Measurements from ENCODE around the gene STUM.

DNA sequence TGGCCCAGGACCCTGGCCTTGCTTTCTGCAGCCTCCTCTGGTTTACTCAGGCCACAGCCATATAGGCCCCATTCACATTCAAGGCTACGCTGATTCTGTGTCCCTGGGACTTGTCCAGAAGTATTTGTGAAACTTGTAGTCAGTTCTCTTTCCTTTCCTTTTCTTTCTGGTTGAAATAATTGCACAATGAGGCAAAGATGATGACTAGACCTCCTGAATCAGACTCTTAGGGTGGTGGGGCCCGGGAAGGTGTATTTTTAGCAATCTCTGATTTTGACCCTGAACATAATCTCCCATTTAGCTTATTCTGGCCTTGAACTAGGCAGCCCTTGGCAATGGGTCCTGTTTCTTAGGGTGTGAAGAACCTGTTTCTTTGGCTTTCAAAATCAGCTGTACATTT lies 39.9 kb downstream of the STUM start:
- TF ChIP-seq, protein P1, sequence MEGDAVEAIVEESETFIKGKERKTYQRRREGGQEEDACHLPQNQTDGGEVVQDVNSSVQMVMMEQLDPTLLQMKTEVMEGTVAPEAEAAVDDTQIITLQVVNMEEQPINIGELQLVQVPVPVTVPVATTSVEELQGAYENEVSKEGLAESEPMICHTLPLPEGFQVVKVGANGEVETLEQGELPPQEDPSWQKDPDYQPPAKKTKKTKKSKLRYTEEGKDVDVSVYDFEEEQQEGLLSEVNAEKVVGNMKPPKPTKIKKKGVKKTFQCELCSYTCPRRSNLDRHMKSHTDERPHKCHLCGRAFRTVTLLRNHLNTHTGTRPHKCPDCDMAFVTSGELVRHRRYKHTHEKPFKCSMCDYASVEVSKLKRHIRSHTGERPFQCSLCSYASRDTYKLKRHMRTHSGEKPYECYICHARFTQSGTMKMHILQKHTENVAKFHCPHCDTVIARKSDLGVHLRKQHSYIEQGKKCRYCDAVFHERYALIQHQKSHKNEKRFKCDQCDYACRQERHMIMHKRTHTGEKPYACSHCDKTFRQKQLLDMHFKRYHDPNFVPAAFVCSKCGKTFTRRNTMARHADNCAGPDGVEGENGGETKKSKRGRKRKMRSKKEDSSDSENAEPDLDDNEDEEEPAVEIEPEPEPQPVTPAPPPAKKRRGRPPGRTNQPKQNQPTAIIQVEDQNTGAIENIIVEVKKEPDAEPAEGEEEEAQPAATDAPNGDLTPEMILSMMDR (IDR thresholded peaks at IDR 0.05), result no peak
- no peak for TF ChIP-seq POLR2A (IDR thresholded peaks at IDR 0.05)
- no peak for TF ChIP-seq POLR2AphosphoS5 (IDR thresholded peaks at IDR 0.05)
- TF ChIP-seq EP300 (IDR thresholded peaks at IDR 0.05), result no peak
